Measurements from ENCODE around the gene HOXC6.

HOXC6 gene

GRCh38 chr12:54059668-54060067 lies 31.4 kb downstream of the HOXC6 start:
- ChIA-PET CTCF (interaction anchor here (0.9 to 3.0 kb wide), 11 partner anchors 7 to 155 kb away, joined by 3 to 6 read pairs (median 4); no protein-coding TSS in a partner anchor), POLR2A (no interaction called here)
- DNase-seq (ENCODE audit: low read depth, low spot score), result no peak
- TF ChIP-seq, protein P1, sequence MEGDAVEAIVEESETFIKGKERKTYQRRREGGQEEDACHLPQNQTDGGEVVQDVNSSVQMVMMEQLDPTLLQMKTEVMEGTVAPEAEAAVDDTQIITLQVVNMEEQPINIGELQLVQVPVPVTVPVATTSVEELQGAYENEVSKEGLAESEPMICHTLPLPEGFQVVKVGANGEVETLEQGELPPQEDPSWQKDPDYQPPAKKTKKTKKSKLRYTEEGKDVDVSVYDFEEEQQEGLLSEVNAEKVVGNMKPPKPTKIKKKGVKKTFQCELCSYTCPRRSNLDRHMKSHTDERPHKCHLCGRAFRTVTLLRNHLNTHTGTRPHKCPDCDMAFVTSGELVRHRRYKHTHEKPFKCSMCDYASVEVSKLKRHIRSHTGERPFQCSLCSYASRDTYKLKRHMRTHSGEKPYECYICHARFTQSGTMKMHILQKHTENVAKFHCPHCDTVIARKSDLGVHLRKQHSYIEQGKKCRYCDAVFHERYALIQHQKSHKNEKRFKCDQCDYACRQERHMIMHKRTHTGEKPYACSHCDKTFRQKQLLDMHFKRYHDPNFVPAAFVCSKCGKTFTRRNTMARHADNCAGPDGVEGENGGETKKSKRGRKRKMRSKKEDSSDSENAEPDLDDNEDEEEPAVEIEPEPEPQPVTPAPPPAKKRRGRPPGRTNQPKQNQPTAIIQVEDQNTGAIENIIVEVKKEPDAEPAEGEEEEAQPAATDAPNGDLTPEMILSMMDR (IDR thresholded peaks at IDR 0.05; ENCODE audit: insufficient read depth, low read length, missing control alignments), result no peak
- H3K4me3 ChIP-seq (ENCODE audit: low read depth, low read length), result no peak overlapping the region

GRCh38 chr12:54060174-54060974 lies 32.1 kb downstream of the HOXC6 start:
- DNase-seq (ENCODE audit: low read depth, low spot score), result no peak
- H3K4me3 ChIP-seq (ENCODE audit: low read depth, low read length), result no peak overlapping the region
- ChIA-PET CTCF (interaction anchor here (0.9 to 3.0 kb wide), 10 partner anchors 8 to 148 kb away, joined by 3 to 6 read pairs (median 4); no protein-coding TSS in a partner anchor), POLR2A (interaction anchor here (1.6 kb wide), 1 partner anchor 12 kb away, joined by 3 read pairs; no protein-coding TSS in a partner anchor)
- TF ChIP-seq, protein P1 (IDR thresholded peaks at IDR 0.05; ENCODE audit: insufficient read depth, low read length, missing control alignments), result no peak

- TF ChIP-seq, protein P1 (IDR thresholded peaks at IDR 0.05; ENCODE audit: insufficient read depth, low read length, missing control alignments), result no peak
- POLR2A ChIA-PET, result interaction anchor here (0.6 to 1.6 kb wide), 2 partner anchors 11 to 55 kb away, joined by 3 read pairs; no protein-coding TSS in a partner anchor
- no peak overlapping the region for H3K4me3 ChIP-seq (ENCODE audit: low read depth, low read length)
- no peak for DNase-seq (ENCODE audit: low read depth, low spot score)
- CTCF ChIA-PET, result interaction anchor here (1.7 to 3.0 kb wide), 2 partner anchors 20 to 140 kb away, joined by 4 to 6 read pairs; no protein-coding TSS in a partner anchor
Measured at GRCh38 chr12:54060975-54061778, 32.9 kb downstream of the HOXC6 start.

DNA sequence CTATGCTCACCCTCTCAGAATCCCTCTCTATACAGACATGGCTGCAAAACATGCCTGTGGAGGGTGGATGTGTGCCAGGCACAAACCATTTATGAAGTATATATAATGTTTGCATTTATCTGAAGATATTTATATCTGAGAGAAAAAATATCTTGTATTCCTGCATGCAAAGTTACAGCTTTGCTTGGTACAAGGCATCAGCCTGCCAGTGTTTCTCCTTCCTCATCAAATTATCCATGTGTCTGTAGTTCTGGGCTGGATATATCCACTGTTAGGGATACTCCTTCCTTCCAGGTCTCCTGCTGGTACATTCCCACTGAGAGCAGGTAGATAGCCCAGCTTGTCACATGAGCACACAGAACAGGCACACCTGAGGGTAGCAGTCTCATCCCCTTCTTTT lies 37.4 kb downstream of the HOXC6 start:
- CTCF ChIA-PET, result interaction anchor here (0.7 to 2.9 kb wide), 6 partner anchors 8 to 143 kb away, joined by 3 to 12 read pairs (median 4); no protein-coding TSS in a partner anchor
- POLR2A ChIA-PET, result no interaction called here
- no peak overlapping the region for H3K4me3 ChIP-seq (ENCODE audit: low read depth, low read length)
- no peak for DNase-seq (ENCODE audit: low read depth, low spot score)
- TF ChIP-seq, protein P1 (IDR thresholded peaks at IDR 0.05; ENCODE audit: insufficient read depth, low read length, missing control alignments), result no peak

GRCh38 chr12:54066408-54066807 lies 38.2 kb downstream of the HOXC6 start:
- DNase-seq (ENCODE audit: low read depth, low spot score), result no peak
- no peak overlapping the region for H3K4me3 ChIP-seq (ENCODE audit: low read depth, low read length)
- CTCF ChIA-PET, result interaction anchor here (0.7 to 2.9 kb wide), 5 partner anchors 9 to 320 kb away, joined by 3 to 12 read pairs (median 3); no protein-coding TSS in a partner anchor
- TF ChIP-seq, protein P1 (IDR thresholded peaks at IDR 0.05; ENCODE audit: insufficient read depth, low read length, missing control alignments), result no peak
- POLR2A ChIA-PET, result no interaction called here
